ENCODE measurements around the gene ERH.
"Not testable (repeated sequence)": the region's sequence is repeated elsewhere in the genome, so short reads cannot be mapped to it uniquely, and the experiment has no call there.

The ERH gene

GRCh38 chr14:69392481-69392880 lies 5.6 kb downstream of the ERH start:
- no peak for DNase-seq

- DNase-seq = not testable (repeated sequence)
Measured at GRCh38 chr14:69391400-69391799, 6.7 kb downstream of the ERH start.

- DNase-seq = no peak
Measured at GRCh38 chr14:69387311-69387710, 10.8 kb downstream of the ERH start.

GRCh38 chr14:69378274-69378673 lies 19.8 kb downstream of the ERH start:
- DNase-seq = no peak

GRCh38 chr14:69376439-69376838 lies 21.7 kb downstream of the ERH start:
- no peak for DNase-seq

- DNase-seq = no peak
Measured at GRCh38 chr14:69375722-69376121, 22.4 kb downstream of the ERH start.

GRCh38 chr14:69375182-69375581 lies 22.9 kb downstream of the ERH start:
- DNase-seq = no peak

GRCh38 chr14:69374235-69374634 lies 23.9 kb downstream of the ERH start:
- no peak for DNase-seq

- DNase-seq = no peak
Measured at GRCh38 chr14:69373104-69373503, 25.0 kb downstream of the ERH start.

- DNase-seq = no peak
Measured at GRCh38 chr14:69372146-69372545, 26.0 kb downstream of the ERH start.

GRCh38 chr14:69370061-69370460 lies 28.0 kb downstream of the ERH start:
- no peak for DNase-seq

GRCh38 chr14:69368381-69368780 lies 29.7 kb downstream of the ERH start:
- no peak for DNase-seq

GRCh38 chr14:69366761-69367160 lies 31.3 kb downstream of the ERH start:
- DNase-seq = no peak

- no peak for DNase-seq
Measured at GRCh38 chr14:69366069-69366468, 32.0 kb downstream of the ERH start.

GRCh38 chr14:69364378-69364777 lies 33.7 kb downstream of the ERH start:
- DNase-seq = no peak

- DNase-seq = no peak
Measured at GRCh38 chr14:69363964-69364363, 34.1 kb downstream of the ERH start.

- DNase-seq = no peak
Measured at GRCh38 chr14:69363055-69363454, 35.0 kb downstream of the ERH start.

GRCh38 chr14:69360438-69361108 lies 37.5 kb downstream of the ERH start:
- DNase-seq = no peak

- no peak for DNase-seq
Measured at GRCh38 chr14:69358966-69359365, 39.1 kb downstream of the ERH start.

- no peak for DNase-seq
Measured at GRCh38 chr14:69358233-69358963, 39.7 kb downstream of the ERH start.

GRCh38 chr14:69357544-69358200 lies 40.4 kb downstream of the ERH start:
- no peak for DNase-seq

GRCh38 chr14:69356903-69357543 lies 41.1 kb downstream of the ERH start:
- no peak for DNase-seq

GRCh38 chr14:69355607-69356281 lies 42.4 kb downstream of the ERH start:
- DNase-seq = no peak
